GM19328 (cell line): ENCODE data around the gene HGFAC.

Experiments used
- ATAC-seq: cut with Tn5 transposase; IDR thresholded peaks from one replicate; pipeline ENCODE4 v1.9.1; 2021; ENCODE audit warnings: mild to moderate bottlenecking, moderate library complexity; ENCODE audit not compliant: unreplicated experiment

Gene HGFAC

DNA sequence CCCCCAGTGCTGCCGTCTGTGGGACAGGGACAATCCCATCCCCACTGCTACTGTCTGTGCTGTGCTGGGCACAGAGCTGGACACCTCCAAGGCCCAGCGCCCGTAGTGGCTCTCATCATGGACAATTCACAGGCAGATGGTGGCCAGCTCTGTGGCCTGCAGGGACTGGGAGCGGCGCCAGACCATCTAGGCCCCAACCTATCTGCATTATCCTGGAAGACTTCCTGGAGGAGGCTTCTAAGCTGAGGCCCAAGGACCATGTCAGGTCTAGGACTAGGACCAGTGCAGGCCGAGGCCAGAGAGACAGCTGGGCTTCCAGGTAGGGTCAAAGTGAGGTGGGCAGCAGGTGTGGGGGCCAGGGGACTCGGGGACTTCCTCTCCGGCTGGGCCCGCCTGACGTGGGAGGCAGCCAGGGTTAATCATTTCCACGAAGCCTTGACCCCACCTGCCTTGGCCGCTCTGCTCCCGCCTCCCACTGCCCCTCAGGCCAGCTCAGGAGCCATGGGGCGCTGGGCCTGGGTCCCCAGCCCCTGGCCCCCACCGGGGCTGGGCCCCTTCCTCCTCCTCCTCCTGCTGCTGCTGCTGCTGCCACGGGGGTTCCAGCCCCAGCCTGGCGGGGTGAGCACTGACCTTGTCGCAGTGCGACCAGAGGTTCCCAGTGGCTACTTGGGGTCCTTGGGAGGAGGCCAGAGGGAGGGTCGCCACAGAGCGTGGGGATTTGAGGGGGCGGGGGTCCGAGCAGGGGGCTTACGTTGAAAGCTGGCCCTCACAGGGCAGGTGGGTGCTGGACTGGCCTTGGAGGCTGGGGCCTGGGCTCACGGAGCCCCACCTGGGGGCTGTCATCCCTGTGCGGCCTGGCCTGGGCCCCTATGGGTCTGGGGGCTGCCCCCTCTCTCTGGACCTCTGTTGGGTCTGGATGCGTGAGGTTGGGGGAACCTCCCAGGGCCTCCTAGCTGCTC, at the start of gene HGFAC:
HGFAC (plus strand) TSS at position 468 of the 959 bp plus-strand sequence; CDS start at position 502, 34 bp downstream.
- ATAC-seq = no peak

DNA sequence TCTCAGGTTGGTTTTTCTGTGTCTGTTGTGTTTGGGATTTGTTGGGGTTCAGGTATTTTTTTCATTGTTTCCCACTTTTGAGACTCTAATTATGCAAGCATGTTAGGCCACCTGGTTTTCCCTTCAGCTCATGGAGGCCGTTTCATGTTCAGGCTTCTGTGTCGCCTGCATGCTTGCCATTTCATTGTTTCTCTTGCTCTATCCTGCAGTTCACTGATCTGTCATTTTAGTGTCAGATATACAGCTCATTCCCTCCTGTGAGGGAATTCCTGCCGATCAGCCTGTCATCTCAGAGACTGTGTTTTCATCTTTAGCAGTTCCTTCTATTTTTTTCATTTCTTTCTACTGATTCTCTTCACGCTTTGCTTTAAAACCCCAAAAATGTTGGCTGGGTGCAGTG, 49.4 kb upstream of the HGFAC start:
- no peak for ATAC-seq

DNA sequence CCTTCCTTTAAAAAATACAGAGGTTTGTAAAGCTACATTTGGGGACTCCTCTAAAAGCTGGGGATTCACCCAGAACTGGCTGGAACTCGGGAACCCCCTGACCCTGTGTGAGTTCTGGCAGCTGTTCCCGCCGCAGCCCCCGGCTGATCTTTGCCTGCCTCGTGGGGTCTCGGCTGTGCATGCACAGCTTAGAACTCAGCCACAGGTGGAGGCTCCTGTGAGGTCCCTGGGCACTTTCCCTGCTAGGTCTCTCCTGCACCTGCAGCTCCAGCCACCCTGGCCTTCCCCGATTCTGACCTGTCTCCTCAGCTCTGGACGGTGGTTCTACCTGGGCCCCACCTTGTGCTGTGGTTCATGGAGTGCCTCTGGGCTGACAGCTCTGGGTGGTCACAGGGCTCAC, 48.6 kb upstream of the HGFAC start:
- ATAC-seq = no peak

DNA sequence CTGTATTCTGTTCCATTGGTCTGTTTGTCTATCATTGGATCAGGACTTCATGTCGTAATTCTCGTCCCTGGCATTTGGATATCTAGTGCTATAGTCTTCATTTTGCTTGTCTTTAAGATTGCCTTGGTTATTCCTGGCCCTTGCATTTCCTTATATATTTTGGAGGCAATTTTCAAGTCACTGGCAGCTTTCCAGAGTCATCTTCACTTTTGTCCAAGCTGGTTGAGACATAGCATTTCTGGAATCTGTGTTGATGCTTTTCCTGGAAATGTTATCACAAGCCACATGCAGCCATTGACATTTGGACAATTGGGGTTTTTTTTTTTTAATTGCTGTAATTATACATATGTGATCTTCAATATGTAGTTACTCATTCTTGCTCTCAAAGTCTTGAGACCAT, 45.2 kb upstream of the HGFAC start:
- ATAC-seq = no peak

DNA sequence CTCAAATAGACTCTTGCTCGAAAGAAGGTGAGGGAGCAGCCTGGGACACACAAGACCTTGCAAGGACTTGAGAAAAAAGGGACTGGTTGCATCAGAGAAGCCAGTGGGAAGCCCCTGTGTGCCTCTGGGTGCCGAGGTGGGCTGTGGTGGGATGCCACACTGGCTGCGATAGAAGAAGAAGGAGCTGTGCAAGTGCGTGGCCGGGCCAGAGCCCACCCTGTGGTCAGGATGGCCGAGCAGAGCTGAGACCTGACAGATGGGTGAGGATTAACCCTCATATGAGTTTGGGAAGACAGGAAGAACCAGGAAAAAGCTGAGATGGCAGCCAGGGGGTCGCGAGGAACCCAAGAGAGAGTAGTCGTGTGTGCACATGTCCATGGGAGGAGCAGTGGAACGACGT, 44.6 kb upstream of the HGFAC start:
- ATAC-seq = no peak

DNA sequence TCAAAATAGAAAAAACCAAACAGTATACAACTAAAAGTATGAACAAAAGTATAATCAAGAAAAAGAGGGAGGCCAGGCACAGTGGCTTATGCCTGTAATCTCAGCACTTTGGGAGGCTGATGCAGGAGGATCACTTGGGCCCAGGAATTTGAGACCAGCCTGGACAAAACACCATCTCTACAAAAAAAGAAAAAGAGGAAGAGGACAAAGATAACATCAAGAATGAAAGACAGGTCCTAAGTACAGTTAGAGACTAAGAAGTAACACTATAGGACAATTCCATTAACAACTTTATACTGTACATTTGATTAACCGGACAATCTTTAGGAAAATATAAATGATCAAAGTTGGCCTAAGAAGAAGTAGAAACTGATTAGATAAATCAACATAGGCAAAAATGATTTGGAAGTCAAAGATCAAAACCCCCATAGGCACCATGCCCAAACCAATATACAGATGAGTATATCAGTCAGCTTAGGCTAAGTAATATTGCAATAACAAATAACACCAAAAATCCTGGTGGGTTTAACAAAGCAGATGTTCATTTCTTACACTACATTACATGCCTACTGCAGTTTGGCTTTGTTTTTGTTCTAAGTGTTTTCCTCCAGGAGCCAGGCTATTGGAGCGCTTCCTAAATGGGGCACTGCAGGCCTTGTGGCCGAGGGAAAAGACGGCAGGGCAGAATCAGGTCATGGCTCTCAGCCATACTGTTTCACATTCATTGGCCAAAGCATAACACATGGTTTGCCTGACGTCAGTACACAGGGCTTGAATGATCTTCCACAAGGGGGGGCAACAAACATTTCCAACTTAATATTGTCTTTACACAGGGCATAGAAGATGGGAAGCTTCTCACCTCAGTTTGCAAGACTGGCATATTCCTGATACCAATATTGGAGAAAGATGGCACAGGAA, 42.2 kb upstream of the HGFAC start:
- no peak for ATAC-seq

DNA sequence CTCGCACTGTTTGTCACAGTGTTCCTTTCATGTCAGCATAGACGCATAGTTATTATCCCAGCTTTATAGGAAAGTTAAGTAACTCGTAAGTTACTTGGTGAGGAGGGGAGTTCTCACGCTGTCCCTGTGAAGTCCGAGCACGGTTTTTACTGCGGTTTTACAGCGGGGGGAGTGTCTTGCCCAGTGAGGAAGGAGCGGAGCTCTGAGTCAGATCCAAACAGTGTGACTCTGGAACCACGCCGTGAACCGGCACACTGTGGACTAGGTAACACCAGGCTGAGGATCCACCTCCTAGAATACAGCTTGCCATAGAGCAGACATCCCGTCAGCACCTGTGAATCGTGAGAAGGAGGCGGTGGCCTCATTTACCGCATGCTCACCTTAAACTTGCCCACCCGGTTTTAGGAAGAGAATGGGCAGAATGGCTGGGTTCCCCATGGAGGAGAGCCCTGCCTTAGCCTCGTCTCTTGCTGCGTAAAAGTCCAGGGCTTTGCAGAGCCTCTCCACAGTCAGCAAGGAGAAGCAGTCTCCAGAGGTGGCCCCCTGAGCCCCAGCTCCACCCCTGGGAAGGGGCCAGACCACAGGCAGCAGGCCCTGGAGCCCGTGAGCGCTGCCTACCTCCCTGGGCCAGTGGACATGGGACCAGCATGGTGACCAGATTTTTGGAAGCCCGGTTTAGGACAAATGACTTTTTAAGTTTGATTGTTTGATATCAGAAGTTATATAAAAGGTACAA, 40.2 kb upstream of the HGFAC start:
- no peak for ATAC-seq

DNA sequence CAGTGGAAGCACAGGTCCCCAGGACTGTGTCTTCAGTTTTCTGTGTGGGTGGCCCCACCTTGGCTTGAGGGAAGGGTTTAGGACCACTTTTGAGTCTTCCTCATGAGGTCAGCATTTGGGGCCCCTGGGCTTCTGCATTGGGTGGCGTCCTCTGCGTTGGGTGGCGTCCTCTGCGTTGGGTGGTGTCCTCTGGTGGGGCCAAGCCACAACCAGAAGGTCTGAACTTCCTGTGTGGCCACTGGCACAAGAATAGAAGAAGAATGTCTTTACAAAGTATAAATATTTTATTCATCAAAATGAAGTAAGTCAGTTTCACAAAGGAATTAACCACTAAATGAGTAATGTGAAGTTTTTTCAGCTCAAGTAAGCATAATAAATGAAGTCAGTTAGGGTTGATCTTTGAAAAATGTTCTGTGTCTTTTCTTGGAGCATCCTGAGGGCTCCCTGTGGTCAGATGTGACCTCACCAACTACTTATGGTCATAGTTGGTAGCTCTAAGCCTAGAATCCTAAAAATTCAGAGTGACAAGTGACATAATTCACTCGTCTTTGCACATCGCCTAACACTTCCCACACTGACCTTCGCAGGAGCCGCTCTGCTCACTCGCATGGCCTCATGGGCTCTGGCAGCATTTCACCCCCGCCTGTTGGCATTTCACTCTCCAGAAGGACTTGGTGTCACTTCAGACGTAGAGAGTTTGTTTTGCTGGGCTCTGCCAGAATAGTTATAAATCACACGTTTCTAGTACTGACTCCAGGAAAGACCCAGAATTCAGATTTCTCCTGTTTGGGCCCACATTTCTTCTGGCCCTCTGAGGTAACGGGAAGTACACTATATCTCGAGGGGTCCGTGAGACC, 39.0 kb upstream of the HGFAC start:
- no peak for ATAC-seq

DNA sequence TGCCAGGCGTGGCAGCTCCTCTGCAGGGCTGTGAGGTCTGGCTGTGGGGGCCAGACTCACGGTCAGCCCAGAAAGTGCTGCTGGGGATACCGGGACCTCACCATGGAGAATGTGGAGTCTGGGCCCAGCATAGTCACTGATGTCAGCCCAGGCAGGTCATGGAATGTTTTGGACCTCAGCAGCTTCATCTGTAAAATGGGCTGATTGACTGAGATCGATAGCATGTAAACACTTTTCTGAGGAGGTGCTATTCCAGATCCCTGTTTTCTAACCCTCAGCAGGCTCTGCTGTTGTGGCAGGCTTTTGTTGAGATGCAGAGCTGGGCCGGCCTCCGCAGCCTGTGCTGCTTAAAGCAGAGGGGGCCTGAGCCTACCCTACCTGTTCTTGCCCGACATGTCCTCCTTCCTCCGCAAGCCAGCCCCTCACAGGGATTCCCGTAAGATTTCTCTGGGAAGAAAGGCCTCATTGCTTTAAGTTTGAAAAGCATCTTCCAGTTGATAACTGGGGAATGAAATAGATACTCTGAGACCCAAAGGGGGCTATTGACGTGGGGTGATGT, 38.3 kb upstream of the HGFAC start:
- no peak for ATAC-seq

DNA sequence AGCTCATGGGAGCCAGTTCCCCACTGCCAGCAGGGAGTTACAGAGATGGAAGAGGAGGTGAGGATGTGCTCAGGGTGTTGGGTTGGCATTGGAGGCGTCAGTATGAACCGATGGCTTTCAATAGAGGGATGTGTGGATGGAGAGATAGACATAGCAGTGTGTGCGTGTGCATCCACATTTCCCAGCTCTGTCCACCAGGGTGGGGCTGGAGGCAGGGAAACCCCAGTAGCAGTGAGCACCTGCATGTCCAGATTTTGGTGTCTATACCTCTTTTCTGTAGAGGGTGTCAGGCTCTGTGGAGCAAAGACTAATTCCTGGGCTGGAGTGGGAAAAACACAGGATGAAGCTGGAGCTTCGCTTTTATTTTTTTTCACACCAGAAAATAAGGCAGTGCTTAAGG, 37.2 kb upstream of the HGFAC start:
- no peak for ATAC-seq

DNA sequence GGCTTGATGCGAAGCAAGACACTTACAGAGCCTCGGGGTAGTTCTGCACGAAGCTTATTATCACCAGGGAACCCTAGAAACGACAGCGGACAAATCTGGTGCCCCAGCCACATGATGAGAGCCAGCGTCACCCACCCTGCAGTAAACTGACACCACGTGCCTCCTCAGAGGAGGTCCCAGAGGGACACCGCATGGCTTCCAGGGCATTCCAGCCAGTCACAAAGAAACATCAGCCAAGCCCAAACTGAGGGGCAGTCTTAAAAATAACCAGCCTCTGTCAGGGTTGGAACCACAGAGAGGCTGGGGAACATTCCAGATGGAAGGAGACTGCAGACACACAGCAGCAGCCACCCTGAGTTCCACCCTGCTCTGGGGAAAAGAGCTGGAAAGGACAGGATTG, 36.6 kb upstream of the HGFAC start:
- ATAC-seq = no peak

DNA sequence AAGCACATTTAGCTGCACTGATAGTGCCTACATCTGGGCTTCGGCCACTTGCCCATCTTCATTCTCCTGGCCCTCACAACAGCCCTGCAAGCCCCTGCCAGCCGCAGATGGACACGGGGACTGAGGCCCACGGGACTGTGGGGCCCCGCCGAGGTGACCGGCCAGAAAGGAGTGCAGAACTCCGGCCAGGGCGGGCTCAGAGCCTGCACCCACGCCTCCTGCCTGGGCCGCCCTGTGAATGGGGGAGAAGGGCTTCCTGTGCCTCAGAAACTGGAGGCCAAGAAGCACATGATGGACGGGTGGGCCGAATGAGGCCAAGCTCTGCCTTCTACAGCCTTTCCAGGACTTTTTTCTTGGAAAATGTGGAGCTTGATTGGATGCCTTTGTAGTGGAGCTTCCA, 35.7 kb upstream of the HGFAC start:
- no peak for ATAC-seq

DNA sequence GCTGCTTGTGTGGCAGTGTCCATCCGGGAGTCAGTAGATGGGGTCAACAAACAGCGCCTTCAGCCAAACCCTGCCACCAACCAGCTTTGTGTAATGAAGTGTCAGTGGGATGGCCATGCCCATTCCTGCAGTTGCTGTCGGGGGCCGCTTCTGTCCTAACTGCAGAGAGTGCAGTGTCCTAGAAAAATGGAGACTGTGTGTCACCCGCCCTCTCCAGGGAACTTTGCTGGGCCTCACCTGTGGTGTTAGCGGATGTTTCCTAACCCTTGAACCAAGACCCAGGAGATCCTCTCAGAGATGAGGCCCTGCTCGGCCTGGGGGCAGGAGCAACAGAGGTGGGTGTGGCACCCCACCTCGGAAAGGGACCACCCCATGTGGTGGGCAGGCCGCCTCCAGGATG, 35.3 kb upstream of the HGFAC start:
- ATAC-seq = no peak

DNA sequence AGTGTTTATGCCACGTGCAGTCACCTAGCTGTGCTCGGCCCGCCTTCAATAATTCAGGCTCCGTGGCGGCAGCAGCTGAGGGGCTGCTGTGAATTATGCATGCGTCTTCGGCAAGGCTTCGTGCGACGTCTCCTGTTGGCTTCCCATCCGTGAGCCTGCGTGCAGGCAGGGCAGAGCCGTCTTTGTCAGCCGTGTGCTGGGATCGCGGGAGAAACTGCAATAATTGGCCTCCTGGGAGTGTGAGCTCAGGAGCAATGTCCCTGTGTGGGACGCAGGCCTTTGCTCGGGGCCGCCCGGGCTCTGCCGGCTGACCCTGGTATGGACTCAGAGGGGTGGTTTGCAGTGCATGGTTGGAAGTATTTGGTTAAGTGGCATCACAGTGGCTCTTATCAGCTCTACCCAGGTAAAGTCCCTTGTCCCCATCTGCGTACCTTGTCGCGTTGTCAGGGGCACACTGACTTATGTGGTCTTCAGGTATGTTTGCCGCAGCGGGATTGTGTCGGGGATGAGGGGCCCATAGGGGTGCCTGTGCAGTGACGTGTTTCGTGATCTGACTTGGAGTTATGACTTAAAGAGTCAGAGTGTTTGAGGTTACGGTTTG, 34.5 kb upstream of the HGFAC start:
- ATAC-seq = no peak

DNA sequence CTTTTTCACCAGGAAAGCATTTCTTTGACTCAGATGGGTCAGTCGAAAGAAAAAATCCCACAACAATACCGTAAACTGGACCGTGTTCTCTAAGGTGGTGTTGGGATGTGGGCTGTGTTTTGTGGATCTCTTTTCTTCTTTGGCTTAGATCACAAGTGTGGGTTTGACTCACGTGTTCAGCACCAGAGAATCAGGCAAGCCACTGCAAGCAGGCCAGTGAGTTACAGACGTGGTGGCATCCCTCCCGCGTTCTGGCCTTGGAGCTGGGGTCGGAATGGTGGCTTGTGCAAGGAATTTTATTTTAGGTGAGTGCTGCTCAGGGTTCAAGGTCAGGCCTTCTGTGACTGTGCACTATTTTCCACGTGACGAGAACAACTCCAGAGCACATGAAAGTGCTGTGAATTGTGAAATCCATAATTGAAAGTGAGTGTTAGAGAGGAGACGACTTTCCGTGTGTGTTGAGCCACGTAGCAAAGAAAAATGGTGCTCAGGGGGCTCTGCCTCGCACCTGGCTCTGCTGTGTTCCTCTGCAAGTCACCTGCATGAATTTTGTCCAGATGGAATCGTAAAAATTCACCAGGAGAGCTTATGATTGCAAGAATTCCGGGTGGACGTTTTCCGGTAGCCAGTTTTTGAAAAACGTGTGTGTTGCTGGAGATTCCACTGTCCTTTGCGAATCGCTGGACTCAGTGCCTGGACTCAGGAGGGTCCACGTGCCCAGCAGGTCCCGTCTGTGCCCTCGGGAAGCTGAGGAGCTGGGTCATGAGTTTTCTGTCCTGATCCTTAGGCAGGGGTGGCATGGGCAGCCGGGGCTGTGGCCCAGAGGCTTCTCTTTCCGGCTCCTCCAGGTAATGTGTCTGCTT, 33.6 kb upstream of the HGFAC start:
- no peak for ATAC-seq

DNA sequence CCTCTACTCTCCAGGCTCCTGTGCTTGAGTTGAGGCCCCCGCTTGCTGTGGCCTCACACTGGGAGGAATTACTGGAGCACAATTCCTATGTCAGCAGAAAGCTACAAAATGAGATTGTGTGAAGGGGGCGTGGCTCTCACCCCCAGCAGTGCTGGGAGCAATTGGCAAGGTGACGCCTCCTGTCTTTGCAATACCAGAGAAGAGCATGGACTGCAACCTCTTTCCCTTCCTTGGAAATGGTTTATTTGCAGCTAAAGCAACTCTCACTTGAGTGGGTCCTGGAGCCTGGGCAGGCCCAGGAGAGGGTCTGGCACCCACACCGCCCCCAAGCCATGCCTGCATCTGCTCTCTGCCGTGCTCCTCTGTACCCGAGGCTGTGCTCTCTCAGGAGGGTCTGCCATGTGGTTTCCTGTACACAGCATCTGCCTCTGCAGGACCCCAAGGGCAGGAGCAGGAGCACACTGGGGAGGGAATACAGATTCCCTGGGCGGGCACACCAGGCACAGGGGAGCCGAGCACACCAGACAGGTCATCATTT, 32.9 kb upstream of the HGFAC start:
- ATAC-seq = no peak

DNA sequence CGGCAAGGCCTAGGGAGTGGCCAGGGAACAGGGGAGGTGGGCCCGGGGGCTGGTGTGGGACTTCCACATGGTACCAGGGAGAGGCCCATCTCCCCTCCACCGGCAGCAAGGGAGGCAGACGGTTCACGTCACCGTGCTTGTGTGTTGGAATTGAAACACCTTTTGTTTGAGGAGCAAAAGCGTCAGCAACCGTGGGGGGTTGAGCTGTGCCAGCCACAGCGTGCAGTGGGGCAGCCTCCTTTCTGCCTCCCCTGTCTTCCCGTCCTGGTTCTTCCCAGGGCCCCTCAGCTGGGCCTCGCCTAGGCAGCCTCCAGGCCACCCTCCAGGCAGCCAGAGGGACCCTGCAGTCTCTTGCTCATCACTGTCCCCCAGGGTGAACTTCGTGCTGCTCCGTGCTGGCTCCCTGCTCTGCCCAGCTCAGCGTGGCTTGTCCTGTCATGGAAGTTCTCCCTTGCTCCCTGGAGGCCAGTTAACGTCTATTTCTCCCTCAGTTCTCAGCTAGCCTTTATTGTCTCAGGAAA, 32.1 kb upstream of the HGFAC start:
- no peak for ATAC-seq
